GM10266 (cell line): ENCODE results near the gene MSGN1.

Source experiments
- DNase-seq: peaks from one replicate; pipeline ENCODE4 v3.0.0; 2012; ENCODE audit errors: extremely low spot score
- CTCF ChIP-seq: IDR thresholded peaks from 2 replicates; pipeline ENCODE4 v1.5.1; 2012; ENCODE audit warnings: mild to moderate bottlenecking, low read depth; ENCODE audit not compliant: control insufficient read depth, insufficient read depth; ENCODE audit errors: missing control alignments

The MSGN1 gene

DNA sequence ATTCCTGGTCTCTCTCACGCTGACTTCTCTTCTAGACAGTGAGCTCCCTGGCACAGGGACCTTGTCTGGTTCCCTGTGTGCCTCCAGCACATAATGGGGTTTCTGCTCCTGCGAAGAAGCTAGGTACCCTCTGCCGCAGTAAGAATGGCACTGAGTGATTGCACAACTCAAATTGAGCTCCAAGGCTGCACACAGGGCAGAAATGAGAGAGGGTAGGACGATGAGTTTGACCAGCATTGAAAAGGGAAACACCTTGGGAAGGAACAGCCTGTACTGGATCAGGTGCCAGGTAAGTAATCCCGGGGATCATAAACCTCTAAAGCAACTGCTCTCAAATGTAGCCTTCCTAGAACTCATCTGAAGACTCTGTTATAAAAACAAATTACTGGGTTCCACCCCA is 21.0 kb upstream of the MSGN1 start:
- no peak for TF ChIP-seq CTCF
- DNase-seq, result no peak

DNA sequence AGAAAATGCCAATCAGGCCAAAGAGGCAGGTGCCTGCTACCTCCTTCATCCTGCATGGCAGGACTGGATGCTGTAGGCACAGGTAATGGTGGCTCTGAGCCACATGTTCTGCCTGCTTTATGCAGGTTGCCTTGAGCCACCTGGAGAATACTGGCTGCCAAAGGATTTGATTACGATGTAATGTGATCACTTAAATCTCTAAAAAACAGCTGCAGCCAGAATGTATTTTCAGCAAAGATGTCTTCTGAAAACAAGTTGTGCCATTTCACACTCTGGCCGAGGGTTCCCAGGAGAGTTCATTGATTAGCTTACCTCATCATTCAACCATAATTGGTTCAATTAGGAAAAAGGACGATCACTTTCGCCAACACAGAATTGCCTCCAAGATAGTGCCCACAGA is 17.9 kb upstream of the MSGN1 start:
- TF ChIP-seq CTCF, result no peak
- DNase-seq, result no peak

DNA sequence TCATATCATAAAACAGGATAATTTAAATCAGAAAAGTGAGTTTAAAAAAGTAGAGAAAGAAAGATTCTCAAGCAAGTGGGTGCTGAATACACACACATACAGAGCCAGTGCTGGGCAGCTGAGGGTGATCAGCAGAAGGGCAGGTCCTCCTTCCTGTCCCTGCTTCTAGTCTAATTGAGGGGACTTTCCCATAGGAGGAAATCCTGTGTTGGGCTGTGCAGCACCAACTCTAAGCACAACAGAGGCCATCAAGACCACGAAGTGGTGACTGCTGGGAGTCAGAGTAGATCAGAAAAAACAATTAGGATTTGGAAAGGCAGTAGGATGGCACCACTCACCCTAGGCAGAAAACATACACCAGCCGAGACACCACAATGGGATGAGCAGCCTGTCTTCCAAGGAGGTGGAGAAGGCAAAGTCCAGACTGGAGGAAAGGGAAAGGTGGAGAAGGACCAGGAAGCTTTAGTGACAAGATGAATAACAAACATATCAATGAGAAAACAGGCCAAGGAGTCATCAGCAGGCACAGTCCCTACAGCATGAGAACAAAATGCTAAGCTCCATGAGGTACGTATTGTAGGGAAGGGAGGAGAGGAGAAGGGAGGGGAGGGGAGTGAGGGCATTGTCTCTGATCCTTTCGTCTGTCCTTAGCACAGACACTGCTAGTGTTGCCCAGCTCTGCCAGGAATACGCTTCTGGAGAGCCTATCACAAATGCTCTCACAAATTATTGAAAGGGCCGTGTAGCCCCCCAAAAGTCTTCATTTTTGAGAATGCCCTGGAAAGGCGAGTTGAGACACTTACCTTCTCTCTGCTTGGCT is 16.7 kb upstream of the MSGN1 start:
- TF ChIP-seq CTCF, result no peak
- DNase-seq, result no peak

DNA sequence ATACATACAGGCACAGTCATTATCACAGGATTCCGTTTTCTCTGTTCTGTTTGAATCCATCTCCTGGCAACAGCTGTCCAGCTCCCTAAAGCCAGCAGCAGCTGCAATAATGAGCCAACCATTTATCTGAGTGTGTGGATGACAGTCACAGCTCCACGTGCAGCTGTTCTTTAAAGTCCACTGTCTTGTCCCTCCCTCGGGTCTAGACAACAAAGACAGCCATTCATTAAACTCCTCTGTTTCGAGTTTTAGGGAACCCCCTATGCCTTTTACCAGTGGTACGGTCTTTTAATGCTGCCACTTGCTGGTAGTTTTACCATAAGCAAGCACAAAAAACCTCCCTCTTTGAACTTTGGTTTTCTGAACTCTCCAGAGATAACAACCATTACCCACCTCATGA is 16.0 kb upstream of the MSGN1 start:
- DNase-seq, result no peak
- no peak for TF ChIP-seq CTCF

DNA sequence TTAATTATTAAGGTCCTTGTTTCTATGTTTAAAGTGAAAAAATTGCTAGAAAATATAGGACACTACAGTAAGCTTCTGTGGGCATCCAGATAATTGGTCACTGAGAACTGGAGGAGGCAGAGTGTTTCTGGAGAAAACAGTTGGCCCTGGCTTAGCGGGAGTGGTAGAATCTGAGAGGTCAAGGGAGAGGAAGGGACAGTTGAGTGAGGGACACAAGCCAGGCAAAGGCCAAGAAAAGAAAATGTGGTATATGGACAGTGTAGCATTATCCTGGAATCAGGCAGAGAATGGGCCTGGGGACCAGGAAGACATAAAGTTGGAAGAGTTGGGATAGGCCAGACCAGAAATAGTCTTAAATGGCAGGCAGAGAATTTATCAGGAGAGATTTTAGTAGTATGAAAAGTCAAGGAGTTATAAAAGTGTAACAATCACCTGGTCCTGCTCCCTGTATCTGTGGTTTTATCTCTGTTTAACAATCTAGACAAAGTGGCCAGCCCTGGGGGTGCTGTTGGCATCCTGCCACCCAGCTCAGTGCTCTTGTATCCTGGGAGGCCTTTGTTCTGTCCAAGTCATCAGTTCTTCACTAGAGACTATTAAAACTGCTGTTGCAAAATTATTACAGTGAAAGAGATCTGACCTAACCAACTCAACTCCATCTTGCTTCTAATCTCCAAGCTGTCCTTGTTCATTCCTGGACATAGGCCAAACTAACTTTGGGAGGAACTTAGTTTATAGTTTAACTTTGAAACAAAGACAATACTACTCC is 15.4 kb upstream of the MSGN1 start:
- TF ChIP-seq CTCF, result no peak
- DNase-seq, result no peak

- no peak for TF ChIP-seq CTCF
- no peak for DNase-seq
Measured at GRCh38 chr2:17803497-17803896, 12.8 kb upstream of the MSGN1 start.

GRCh38 chr2:17804358-17804757 is 11.9 kb upstream of the MSGN1 start:
- no peak for DNase-seq
- no peak for TF ChIP-seq CTCF
